ENCODE measurements around the gene PGAM1. TPM values are rescaled to one million over a fixed set of nuclear protein-coding genes. Genes with fewer than 3 reads are reported as not detected.
A peak's percentile ranks its signal among the peaks of the same experiment; 100 is the strongest.
"Not testable (repeated sequence)": the region's sequence is repeated elsewhere in the genome, so short reads cannot be mapped to it uniquely, and the experiment has no call there.

Gene PGAM1
- total RNA-seq (2014; rRNA removed), result 1,289 and 1,520 TPM in 2 replicates
- 840 TPM for polyA plus RNA-seq (2012)

GRCh38 chr10:97425964-97426775 is at the start of gene PGAM1:
PGAM1 (plus strand) TSS chr10:97426191; CDS start chr10:97426308, 117 bp downstream.
- DNase-seq (ENCODE audit: low read depth), result peak; percentile 95

DNA sequence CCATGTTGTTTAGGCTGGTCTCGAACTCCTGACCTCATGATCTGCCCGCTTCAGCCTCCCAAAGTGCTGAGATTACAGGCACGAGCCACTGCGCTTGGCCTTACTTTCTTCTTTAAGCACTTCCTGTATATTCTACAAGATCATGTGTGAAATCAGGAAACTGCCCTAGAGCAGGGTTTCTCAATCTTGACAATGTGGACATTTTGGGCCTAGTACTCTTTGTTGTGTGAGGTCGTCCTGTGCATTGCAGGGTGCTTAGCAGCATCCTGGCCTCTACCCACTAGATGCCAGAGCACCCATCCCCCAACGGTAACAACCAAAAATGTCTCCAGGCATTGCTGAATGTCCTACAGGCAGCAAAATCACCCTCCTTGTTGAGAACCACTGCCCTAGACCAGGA is 49.6 kb upstream of the PGAM1 start:
- no peak for DNase-seq (ENCODE audit: low read depth)

- no peak for DNase-seq (ENCODE audit: low read depth)
Observed at GRCh38 chr10:97378933-97379921, 46.8 kb upstream of the PGAM1 start.

DNA sequence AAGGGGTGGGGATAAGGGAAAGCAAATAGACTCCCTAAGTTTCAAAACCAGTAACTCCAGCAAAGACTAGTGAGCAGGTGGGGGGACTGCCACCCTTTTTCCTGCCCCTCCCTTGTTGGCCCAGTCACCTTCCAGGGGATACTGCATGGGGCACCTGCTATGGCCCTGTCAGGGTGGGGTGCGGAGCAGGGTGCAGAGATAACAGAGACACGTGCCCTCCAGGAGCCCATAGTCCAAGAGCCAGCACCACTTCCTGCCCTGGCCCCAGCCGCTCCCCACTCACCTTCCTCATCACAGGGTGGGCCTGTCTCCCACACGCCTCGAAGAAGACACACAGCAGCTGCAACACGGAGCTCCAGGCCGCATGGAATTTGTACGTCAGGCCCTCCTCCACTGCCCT is 45.5 kb upstream of the PGAM1 start:
- DNase-seq (ENCODE audit: low read depth), result no peak

- DNase-seq (ENCODE audit: low read depth), result no peak
Observed at GRCh38 chr10:97381626-97382025, 44.4 kb upstream of the PGAM1 start.

GRCh38 chr10:97383159-97383558 is 42.8 kb upstream of the PGAM1 start:
- DNase-seq (ENCODE audit: low read depth), result no peak

DNA sequence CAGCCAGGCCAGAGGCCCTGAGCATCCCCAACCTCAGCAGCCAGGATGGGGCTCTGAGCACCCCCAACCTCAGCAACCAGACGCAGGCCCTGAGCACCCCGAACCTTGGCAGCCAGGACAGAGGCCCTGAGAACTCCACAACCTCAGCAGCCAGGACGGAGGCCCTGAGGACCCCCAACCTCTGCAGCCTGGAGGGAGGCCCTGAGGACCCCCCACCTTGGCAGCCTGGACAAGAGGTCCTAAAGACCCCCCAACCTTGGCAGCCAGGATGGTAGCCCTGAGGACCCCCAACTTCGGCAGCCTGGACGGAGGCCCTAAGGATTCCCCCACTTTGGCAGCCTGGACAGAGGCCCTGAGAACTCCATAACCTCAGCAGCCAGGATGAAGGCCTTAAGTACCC is 41.8 kb upstream of the PGAM1 start:
- no peak for DNase-seq (ENCODE audit: low read depth)

DNA sequence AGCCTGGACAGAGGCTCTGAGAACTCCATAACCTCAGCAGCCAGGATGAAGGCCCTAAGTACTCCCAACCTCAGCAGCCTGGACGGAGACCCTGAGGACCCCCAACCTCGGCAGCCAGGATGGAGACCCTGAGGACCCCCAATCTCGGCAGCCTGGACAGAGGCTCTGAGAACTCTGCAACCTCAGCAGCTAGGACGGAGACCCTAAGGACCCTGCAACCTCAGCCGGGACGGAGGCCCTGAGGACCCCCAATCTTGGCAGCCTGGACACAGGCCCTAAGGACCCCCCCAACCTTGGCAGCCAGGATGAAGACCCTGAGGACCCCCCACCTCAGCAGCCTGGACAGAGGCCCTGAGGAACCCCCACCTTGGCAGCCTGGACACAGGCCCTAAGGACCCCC is 41.4 kb upstream of the PGAM1 start:
- DNase-seq (ENCODE audit: low read depth), result no peak

DNA sequence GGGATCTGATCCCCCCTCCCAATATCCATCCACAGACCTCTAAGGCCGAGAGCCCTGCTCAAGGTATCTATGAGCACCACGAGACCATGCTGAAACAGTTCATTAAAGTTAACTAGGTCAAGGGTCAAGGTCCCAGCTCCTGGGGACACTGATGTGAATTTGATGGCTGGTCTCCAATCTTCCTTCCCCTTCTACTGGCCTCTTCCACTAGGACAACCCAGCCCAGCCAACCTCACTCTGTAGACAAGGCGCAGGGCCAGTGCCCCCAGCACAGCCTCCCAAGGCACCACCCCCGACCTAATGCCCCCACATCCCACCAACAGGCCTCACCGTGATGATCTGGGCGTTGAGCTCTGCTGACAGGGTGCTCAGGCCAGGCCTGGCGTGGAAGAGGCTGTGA is 40.4 kb upstream of the PGAM1 start:
- DNase-seq (ENCODE audit: low read depth), result no peak

- DNase-seq (ENCODE audit: low read depth), result no peak
Observed at GRCh38 chr10:97388152-97388551, 37.8 kb upstream of the PGAM1 start.

GRCh38 chr10:97390091-97390490 is 35.9 kb upstream of the PGAM1 start:
- DNase-seq (ENCODE audit: low read depth), result no peak

DNA sequence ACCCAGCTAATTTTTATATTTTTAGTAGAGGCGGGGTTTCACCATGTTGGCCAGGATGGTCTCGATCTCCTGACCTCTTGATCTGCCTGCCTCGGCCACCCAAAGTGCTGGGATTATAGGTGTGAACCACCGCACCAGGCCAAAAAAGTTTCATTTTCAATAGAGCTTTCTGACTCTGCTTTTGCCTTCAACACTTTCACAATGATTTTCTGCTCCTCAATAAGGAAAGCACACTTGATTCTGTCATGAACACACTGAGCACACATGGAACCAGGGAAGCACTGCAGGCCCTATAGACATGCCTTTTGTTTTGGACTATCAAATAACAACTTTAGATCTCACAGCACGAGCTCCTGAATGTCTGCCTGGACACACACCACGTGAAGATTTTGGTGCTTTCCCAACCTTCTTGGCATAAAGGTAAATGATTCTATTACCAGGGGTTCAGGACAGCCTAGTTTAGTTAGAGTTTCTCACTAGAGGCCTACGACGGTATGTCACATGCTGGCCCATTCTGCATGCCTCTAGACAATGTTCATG is 32.9 kb upstream of the PGAM1 start:
- DNase-seq (ENCODE audit: low read depth), result no peak

GRCh38 chr10:97396056-97396455 is 29.9 kb upstream of the PGAM1 start:
- DNase-seq (ENCODE audit: low read depth), result no peak

GRCh38 chr10:97399843-97400545 is 26.0 kb upstream of the PGAM1 start:
- DNase-seq (ENCODE audit: low read depth), result peak; percentile 80

GRCh38 chr10:97400665-97401454 is 25.1 kb upstream of the PGAM1 start, which contains the start of gene RRP12:
RRP12 (minus strand) TSS chr10:97401340; CDS start chr10:97401231, 109 bp downstream.
- DNase-seq (ENCODE audit: low read depth), result peak; percentile 99

DNA sequence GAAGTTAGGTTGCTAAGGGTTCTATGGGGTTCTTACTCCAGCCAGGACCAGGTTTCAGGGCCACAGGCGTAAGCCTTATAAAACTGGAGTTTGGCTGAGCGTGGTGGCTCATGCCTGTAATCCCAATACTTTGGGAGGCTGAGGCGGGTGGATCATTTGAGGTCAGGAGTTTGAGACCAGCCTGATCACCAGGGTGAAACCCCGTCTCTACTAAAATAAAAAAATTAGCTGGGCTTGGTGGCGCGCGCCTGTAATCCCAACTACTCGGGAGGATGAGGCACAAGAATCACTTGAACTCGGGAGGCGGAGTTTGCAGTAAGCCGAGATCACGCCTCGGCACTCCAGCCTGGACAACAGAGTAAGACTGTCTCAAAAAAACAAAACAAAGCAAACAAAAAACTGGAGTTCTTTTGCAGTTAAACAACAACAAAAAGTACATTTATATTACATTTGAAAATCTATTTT is 24.5 kb upstream of the PGAM1 start:
- no peak for DNase-seq (ENCODE audit: low read depth)

DNA sequence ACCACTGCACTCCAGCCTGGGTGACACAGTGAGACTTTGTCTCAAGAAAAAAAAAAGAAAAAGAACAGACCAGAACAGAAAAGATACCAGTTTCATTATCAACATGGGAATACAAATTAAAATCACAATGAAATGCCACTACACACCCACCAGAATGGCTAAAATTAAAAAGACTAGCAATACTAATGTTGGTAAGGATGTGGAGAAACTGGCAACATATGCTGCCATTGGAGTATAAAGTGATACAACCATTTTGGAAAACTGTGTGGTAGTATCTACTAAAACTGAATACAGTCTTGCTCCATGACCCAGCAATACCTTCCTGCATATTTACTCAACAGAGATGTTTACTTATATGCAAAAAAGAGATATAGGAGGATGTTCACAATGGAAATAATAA is 21.9 kb upstream of the PGAM1 start:
- DNase-seq (ENCODE audit: low read depth), result no peak

DNA sequence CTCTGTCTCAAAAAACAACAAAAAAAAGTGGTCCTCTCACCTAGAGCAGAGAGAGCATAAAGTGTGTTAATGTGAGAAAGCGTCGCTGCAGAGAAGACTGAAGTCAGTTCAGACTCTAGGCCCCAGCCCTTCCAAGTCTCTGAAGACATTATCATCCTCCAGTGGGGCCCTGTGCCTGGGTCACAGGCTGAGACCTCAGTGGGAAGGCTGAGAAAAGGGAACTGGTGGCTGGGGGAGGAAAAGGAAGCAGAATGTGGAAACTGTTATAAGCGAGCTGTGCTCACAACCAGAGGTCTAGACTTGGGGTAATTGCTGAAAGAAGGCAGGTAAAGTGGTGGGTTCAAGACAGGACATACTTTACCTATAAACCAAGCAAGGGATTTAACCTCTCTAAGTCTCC is 19.9 kb upstream of the PGAM1 start:
- no peak for DNase-seq (ENCODE audit: low read depth)

DNA sequence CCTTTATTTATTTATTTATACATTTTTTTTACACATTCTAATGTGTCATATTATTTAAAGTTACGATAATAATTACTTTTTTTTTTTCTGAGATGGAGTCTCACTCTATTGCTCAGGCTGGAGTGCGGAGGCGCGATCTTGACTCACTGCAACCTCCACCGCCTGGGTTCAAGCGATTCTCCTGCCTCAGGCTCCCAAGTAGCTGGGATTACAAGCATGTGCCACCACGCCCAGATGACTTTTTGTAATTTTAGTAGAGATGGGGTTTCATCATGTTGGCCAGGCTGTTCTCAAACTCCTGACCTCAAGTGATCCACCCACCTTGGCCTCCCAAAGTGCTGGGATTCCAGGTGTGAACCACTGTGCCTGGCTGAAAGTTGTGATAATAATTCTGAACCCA is 19.5 kb upstream of the PGAM1 start:
- not testable (repeated sequence) for DNase-seq (ENCODE audit: low read depth)

- peak; percentile 80 for DNase-seq (ENCODE audit: low read depth)
Observed at GRCh38 chr10:97407211-97407951, 18.6 kb upstream of the PGAM1 start.

Measured in LHCN-M2 (cell line).